SU-DHL-6 (cell line): Measurements from ENCODE around the gene PPP1R9B.

Source experiments
- H2AFZ ChIP-seq: fragments of 200-600 bp; sonication (generic); 2 replicates; pipeline ENCODE4 v1.6.1; 2014; ENCODE audit warnings: low read depth, mild to moderate bottlenecking, moderate library complexity, mixed read lengths, antibody characterized with exemption, low read length; ENCODE audit not compliant: severe bottlenecking
- H3F3A ChIP-seq: fragments of 200-600 bp; shearing (Covaris generic); 2 replicates; pipeline ENCODE4 v1.6.0; 2016; ENCODE audit warnings: antibody characterized with exemption, mild to moderate bottlenecking; ENCODE audit not compliant: insufficient read depth
- H3K27ac ChIP-seq: fragments of 200-600 bp; sonication (generic); 2 replicates; pipeline ENCODE4 v1.5.1; 2016; ENCODE audit warnings: low read depth, mild to moderate bottlenecking, low read length, moderate library complexity, mixed read lengths
- H3K27me3 ChIP-seq: fragments of 200-600 bp; sonication (generic), shearing (Covaris generic); 2 replicates; pipeline ENCODE4 v1.6.0; 2014; ENCODE audit warnings: mild to moderate bottlenecking, low read length
- H3K36me3 ChIP-seq: fragments of 200-600 bp; sonication (generic); 2 replicates; pipeline ENCODE4 v1.6.1; 2014; ENCODE audit warnings: mild to moderate bottlenecking, low read length, mixed read lengths
- H3K4me2 ChIP-seq: fragments of 300-600, 200-600 bp; shearing (Covaris generic), sonication (generic); 2 replicates; pipeline ENCODE4 v1.6.0; 2014; ENCODE audit warnings: low read length, low read depth, mild to moderate bottlenecking; ENCODE audit not compliant: poor library complexity, severe bottlenecking
- H3K4me3 ChIP-seq: fragments of 200-600 bp; sonication (generic); 2 replicates; pipeline ENCODE4 v1.5.1; 2014; ENCODE audit warnings: antibody characterized with exemption, low read length, mild to moderate bottlenecking, mixed read lengths; ENCODE audit not compliant: insufficient read depth, poor library complexity, severe bottlenecking
- H3K79me2 ChIP-seq: fragments of 200-600 bp; sonication (generic); 2 replicates; pipeline ENCODE4 v1.6.1; 2014; ENCODE audit warnings: mild to moderate bottlenecking, low read length, moderate library complexity; ENCODE audit not compliant: insufficient read depth
- H3K9ac ChIP-seq: fragments of 200-600 bp; sonication (generic); 2 replicates; pipeline ENCODE4 v1.7.0; 2014; ENCODE audit warnings: mild to moderate bottlenecking, low read length
- H3K9me2 ChIP-seq: fragments of 200-600 bp; sonication (generic); replicated peaks from 2 replicates; pipeline ENCODE4 v1.6.1; 2014; ENCODE audit warnings: low read length; ENCODE audit not compliant: insufficient read depth
- H3K9me3 ChIP-seq: fragments of 200-600 bp; sonication (generic); 2 replicates; pipeline ENCODE4 v1.6.1; 2014; ENCODE audit warnings: low read length, mixed read lengths; ENCODE audit not compliant: insufficient read depth
- H4K20me1 ChIP-seq: fragments of 200-600 bp; sonication (generic); 2 replicates; pipeline ENCODE4 v1.6.1; 2014; ENCODE audit warnings: low read depth, mild to moderate bottlenecking, antibody characterized with exemption, low read length, moderate library complexity, mixed read lengths
- EZH2phosphoT487 ChIP-seq: fragments of 200-600 bp; sonication (generic), shearing (Covaris generic); conservative IDR thresholded peaks from 2 replicates; pipeline ENCODE4 v1.6.1; 2018; ENCODE audit warnings: mild to moderate bottlenecking, antibody characterized with exemption, low read length, moderate library complexity, mixed read lengths
- TF ChIP-seq, protein P1 (sequence below): fragments of 200-600 bp; sonication (generic); IDR thresholded peaks from one replicate; pipeline ENCODE4 v1.5.1; 2017; ENCODE audit warnings: antibody characterized with exemption, mild to moderate bottlenecking, low read length, moderate library complexity; ENCODE audit not compliant: insufficient read depth, poor library complexity, severe bottlenecking

PPP1R9B gene

DNA sequence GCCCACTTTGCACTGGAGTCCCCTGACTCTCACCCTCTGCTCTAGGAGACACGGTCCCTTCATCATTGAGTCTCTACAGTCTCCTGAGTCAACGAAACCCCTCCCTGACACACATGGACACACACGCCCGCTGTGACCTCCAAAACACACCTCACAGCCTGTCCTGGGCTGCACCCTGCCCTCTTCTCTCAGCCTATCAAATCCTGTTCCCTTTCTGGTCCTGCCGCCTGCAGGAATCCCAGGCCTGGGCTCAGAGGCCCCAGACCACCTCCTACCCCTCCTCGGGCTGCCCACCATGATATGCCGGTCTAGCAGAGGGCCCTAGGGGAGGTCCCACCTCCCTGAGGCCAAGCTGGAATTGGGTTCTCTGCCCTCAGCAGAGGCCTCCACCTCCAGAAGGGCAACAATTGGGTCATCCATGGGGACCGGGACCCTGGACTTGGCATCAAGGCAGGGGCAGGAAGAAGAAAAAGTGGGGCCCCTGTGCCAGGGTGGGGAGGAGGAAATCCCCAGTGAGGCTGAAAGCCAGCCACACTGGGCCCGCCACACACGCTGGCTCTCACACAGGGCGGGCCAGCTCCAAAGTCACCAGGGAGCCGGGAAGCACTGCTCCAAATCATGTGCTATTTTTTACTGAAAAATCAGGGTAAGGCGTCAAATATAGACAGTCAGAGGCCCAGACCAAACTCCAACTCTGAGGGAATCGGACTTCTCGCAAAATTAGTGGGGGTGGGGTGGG, 3.4 kb downstream of the PPP1R9B start:
- Histone ChIP-seq H3K4me3 (peak overlapping the region; percentile 94), H3K27ac (peak overlapping the region; percentile 95), H3K36me3 (no peaks in the 10 kb centered on the region), H4K20me1 (no peaks in the 10 kb centered on the region), H2AFZ (no peak overlapping the region), H3F3A (peaks cover 3% of the 10 kb centered on the region; the same call in 1 of the 2 replicates), H3K27me3 (no peaks in the 10 kb centered on the region), H3K9ac (peak overlapping the region; percentile 96), H3K9me3 (no peaks in the 10 kb centered on the region), H3K9me2 (no peaks in the 10 kb centered on the region), H3K79me2 (peaks cover 41% of the 10 kb centered on the region), H3K4me2 (peak overlapping the region; percentile 100)
- TF ChIP-seq, protein P1, sequence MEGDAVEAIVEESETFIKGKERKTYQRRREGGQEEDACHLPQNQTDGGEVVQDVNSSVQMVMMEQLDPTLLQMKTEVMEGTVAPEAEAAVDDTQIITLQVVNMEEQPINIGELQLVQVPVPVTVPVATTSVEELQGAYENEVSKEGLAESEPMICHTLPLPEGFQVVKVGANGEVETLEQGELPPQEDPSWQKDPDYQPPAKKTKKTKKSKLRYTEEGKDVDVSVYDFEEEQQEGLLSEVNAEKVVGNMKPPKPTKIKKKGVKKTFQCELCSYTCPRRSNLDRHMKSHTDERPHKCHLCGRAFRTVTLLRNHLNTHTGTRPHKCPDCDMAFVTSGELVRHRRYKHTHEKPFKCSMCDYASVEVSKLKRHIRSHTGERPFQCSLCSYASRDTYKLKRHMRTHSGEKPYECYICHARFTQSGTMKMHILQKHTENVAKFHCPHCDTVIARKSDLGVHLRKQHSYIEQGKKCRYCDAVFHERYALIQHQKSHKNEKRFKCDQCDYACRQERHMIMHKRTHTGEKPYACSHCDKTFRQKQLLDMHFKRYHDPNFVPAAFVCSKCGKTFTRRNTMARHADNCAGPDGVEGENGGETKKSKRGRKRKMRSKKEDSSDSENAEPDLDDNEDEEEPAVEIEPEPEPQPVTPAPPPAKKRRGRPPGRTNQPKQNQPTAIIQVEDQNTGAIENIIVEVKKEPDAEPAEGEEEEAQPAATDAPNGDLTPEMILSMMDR, result no peak
- TF ChIP-seq EZH2phosphoT487, result no peak

DNA sequence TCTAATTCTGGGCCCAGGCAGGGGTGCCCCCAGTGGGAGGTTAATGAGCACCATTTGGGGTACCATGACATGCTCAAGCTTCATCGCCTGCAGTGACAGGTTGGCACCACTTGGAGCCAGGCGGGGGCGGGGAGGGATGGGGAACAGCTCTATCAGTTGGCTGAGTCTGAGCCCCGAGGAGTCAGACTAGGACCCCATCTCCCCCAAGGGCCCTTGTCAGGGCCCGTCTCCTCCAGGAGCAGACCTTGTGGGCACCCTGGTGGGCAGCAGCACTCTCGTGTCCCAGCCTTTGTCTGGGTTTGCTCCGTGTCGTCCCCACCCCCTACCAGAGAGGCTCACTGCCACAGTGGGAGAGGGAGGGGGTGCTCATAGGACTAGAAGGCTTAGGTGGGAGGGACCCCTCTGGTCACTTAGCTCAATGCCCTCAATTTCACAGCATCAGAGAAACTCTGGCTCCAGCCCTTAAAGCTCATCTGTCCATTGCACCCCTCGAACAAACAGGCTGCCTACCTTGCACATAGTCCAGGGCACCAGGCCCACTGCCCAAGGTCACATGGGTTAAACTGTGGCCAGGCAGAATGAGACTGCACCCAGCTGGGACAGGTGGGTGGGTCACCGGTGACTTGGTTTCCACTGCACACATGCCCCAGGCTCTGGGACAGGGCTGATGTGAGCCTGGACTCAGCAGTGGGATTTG, 4.1 kb downstream of the PPP1R9B start:
- Histone ChIP-seq H3F3A (no peaks in the 10 kb centered on the region; the same call in 1 of the 2 replicates), H3K36me3 (no peaks in the 10 kb centered on the region), H3K9me3 (no peaks in the 10 kb centered on the region), H2AFZ (no peak overlapping the region), H3K27me3 (no peaks in the 10 kb centered on the region), H3K27ac (peak overlapping the region; percentile 95), H3K4me3 (no peak overlapping the region), H3K9me2 (no peaks in the 10 kb centered on the region), H3K4me2 (peak overlapping the region; percentile 100), H3K9ac (peak overlapping the region; percentile 96; the same call in 1 of the 2 replicates), H3K79me2 (peaks cover 41% of the 10 kb centered on the region), H4K20me1 (no peaks in the 10 kb centered on the region)
- TF ChIP-seq EZH2phosphoT487, result no peak
- TF ChIP-seq, protein P1, result no peak

DNA sequence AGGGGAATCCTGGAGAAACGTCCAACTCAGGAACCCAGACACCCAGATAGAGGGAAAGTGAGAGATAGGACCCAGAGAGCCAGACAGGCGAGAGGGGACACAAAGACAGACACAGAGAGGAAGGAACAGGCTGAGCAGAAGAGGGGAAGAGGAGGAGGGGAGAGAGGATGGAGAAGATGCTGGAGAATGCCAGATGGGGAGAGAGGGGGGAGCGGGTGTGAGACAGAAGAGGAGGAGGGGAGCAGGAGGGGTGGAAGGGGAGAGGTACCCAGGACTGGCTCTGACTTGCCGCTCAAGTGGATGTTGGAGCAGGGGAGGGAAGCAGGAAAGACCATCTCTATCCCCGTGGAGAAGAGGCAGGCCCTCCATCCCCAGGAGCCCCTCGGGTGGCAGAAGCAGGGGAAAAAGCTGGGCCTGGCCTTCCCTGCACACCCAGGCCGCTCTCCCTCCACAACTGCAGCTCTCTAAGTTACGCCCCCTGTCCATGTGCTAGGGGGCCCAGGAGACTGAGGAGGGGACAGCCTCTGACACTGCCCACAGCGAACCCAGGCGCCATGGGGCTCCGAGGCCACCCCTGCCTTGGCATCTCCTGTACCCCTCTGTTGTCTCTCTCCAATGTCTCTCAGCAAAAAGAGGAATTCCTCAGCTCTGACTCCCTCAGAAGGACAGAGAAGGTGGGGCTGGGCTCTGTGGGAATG, 4.8 kb downstream of the PPP1R9B start:
- Histone ChIP-seq H3K9me2 (no peaks in the 10 kb centered on the region), H2AFZ (no peak overlapping the region), H3K79me2 (peaks cover 40% of the 10 kb centered on the region), H3K9ac (no peak overlapping the region), H3K27ac (no peak overlapping the region), H3K4me3 (no peak overlapping the region), H3K4me2 (no peak overlapping the region), H3K9me3 (no peaks in the 10 kb centered on the region), H3K36me3 (no peaks in the 10 kb centered on the region), H3F3A (no peaks in the 10 kb centered on the region; the same call in 1 of the 2 replicates), H3K27me3 (no peaks in the 10 kb centered on the region), H4K20me1 (no peaks in the 10 kb centered on the region)
- no peak for TF ChIP-seq EZH2phosphoT487
- TF ChIP-seq, protein P1, result no peak
